Measurements from ENCODE around the gene NFATC1.

Gene NFATC1

GRCh38 chr18:79423211-79424007 lies 27.7 kb downstream of the NFATC1 start:
- no peak for DNase-seq (ENCODE audit: low spot score)

GRCh38 chr18:79424008-79424565 lies 28.4 kb downstream of the NFATC1 start:
- DNase-seq (ENCODE audit: low spot score) = no peak

DNA sequence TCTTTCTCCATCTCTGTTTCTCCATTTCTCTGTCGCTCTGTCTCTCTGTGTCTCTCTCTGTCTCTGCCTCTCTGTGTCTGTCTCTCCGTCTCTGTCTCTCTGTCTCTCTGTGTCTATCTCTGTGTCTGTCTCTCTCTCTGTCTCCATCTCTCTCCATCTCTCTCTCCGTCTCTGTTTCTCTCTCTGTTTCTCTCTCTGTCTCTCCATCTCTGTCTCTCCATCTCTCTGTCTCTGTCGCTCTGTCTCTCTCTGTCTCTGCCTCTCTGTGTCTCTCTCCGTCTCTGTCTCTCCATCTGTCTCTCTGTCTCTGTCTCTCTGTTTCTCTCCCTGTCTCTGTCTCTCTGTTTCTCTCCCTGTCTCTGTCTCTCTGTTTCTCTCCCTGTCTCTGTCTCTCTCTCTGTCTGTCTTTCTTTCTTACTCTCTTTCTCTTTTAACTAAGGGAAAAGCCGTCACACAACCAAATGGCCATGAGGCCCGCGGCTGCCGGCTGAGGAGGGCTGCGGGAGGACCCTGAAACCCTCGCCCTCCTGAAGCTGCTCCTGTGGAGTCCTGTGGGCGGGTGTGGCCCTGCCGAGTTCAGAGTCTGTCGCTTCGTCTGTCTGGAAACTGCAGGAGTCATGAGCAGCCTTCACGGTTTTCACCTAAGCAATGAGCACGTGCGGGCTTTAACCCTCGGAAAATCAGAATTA lies 29.3 kb downstream of the NFATC1 start:
- DNase-seq (ENCODE audit: low spot score) = no peak

DNA sequence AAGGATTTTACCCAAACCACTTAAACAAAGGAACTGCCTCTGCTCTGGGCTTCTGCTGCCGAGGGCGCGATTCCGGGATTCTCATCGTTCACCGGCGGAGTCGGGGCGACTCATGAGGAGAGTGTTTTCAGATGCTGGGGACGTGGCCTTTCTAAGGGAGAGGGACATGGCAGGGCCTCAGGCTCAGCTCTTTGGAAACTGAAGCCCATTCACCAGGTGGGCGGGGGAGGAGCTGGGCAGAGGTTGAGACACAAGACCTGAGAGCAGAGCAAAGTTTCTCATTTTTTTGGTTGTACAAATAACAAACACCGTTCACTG lies 29.8 kb downstream of the NFATC1 start:
- DNase-seq (ENCODE audit: low spot score) = no peak

DNA sequence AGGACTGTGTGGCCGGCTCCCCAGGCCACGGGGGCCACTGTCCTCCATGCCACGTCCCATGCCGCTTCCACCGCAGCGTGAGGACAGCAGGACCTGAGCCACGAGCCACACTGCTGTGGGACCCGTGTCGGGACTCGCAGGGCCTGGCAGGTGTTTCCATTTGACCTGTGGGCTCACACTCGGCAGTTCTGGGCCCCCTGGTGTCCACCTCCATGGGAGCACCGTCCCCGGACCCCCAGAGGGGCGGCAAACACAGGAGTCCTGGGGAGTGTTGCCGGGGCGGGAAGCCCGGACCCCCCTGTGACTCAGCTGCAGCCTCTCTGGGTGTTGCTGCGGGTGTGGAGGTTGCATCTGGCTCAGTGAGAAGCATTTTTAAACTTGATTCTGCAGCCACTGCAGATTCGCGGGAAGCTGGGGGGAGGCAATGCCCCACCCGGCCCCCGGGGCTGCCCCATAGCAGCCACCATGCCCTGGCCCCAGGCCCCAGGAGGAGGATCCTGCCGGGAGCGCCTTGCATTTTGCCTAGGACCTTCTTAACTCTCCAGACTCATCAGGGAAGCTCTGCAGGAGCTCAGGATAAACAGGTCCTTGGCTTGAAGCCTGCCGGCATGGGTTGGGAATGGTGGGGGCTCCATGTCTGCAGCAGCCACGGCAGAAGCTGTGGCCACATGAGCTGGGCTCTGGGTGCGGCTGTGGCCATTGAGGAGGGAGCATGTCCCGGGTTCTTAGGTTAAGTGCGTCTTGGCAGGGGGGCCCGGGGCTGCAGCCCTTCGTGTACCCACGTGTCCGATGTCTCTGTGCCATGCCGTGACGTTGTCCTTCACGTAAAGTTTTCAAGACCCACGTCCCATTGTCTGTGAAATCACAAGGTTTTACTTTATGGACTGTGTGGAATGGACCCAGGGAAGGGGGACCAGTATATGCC lies 30.9 kb downstream of the NFATC1 start:
- no peak for DNase-seq (ENCODE audit: low spot score)

- DNase-seq (ENCODE audit: low spot score) = no peak
Measured at GRCh38 chr18:79427368-79428225, 31.9 kb downstream of the NFATC1 start.

DNA sequence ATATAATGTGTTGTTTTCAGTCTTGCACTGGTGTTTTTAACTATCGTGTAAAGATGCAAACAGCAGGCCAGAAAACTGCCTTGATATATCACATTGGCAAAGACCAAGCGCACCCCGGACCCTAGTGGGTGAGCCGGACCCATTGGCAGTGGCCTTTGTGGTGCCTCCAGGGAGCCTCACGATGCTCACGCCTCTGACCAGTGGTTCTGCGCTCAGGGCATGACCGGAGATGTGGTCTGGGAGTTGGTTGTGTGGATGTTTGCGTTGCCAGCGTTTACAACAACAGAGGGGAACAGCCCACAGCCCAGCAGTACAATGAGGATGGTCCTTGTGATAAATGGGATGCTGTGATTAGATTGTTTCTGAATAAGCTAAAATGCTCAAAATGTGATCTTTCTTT lies 32.6 kb downstream of the NFATC1 start:
- DNase-seq (ENCODE audit: low spot score) = no peak

- DNase-seq (ENCODE audit: low spot score) = no peak
Measured at GRCh38 chr18:79429381-79429780, 33.7 kb downstream of the NFATC1 start.

- no peak for DNase-seq (ENCODE audit: low spot score)
Measured at GRCh38 chr18:79429785-79430281, 34.1 kb downstream of the NFATC1 start.

DNA sequence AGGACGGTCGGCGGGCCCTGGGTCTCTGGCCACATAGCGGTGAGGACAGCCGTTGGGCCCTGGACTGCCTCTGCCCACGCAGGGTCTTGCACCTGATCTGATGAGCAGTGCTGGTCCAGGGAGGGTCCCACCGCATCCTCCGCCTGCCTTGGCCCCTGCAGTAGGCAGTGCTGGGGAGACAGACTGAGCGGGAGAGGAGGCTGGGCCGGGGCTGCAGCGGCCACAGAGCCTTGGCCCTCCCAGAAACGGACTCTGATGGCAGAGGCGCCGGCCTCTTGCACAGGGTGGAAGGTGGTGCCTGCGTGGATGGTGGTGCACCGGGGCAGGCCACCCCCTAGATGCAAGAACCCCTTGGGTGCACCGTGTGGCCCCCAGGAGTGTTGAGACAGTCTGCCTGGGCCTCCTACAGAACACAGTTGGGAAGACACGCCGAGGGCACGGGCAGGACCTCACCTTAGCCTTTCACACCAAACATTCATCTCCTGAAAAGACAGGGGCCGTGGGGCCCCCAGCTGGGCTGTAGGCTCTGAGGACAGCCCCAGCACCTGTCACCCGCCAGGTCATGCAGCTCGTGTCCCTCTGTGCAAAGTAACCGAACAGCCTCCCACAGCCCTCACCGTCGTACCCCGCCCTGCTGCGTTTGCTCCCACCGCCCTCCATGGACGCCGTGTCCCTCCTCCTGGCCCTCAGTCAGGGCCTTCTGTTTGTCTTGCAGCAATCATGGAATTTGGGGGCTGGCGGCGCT lies 36.8 kb downstream of the NFATC1 start:
- DNase-seq (ENCODE audit: low spot score) = no peak

- no peak for DNase-seq (ENCODE audit: low spot score)
Measured at GRCh38 chr18:79433431-79433830, 37.7 kb downstream of the NFATC1 start.

DNA sequence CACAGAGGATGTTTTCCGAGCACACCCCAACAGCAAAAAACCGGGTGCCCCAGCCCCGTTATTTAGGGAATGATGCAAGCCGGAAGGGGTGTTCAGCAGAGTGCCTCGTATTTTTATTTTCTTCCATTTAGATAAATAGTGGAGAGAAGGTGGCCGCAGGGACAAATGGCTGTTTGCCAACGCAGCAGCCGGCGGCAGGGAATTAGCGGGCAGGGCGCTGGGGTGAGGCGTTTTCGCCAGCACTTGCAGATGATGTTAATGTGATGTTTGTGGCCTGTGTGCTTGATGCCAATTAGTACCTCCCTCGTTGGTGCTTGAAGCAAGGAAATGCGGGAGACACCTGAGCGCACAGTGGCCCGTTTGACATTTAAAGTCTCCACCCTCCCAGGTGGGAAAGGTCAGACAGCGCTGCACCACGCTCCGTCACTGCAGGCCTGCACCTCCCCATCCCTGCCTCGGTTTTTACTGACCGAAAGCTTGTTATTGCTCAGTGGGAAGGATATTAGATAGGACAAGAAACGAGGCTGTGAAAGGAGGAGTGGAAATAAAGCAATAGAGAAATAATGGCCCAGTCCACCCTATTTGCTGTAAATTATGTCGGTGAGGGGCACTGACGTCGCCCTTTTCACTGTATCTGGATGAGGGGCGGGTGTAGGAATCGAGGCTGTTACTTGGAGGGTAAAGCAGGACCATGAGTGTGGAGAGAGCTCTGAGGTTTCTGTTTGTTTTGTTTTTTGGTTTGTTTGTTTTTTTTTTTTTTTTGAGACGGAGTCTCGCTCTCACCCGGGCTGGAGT lies 39.1 kb downstream of the NFATC1 start:
- DNase-seq (ENCODE audit: low spot score) = no peak

GRCh38 chr18:79436556-79437275 lies 41.0 kb downstream of the NFATC1 start:
- DNase-seq (ENCODE audit: low spot score) = no peak

- no peak for DNase-seq (ENCODE audit: low spot score)
Measured at GRCh38 chr18:79438089-79438897, 42.6 kb downstream of the NFATC1 start.

DNA sequence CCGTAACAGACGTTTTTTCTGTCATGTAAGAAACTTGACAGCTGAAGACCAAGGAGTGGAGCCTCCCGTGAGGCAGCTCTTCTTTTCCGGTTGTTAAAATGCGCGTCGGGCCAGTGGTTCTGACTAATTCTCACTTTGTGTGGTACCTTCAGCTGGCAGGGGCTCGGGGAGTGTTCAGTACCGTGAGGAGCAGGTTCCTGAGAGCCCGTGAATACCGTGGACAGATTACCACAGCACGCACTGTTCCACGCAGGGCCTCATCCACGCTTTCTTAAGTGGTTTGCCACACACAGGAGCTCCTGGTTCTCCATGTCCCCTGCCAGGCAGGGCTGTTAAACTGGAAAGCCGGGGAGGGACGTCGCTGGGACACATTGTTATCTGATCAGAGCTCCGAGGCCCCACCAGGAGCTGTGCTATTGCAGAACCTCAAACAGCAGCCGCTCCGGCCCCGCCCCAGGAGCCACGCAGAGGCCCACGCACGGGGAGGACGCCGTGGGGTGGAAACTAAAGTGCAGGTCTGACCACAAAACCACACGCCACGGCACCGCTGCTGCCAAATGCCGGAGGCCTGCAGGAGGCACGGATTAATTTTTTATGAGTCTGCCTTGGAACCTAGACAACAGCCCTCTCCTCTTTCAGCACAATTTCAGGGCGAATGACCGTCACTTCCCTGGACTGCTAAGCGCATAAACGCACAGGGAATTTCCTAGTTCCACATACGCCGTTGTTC lies 43.3 kb downstream of the NFATC1 start:
- no peak for DNase-seq (ENCODE audit: low spot score)

DNA sequence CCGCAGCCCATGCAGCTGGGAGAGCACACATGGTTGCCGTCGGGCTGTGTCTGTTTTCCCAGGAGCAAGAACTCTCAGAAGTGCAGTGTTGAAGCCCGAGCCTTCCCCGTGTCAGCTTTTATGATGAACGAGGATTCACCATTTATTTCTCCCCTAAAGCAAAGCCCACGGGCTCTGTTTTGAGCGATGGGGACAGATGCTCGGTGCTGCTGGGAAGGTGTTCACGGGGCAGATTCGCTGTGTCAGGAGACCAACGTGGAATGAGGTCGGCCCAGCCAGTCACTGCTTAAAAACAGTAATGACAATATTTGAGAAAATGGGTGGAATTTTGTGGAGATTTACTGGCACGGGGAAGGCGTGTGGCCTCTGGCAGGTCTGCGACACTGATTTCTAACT lies 43.9 kb downstream of the NFATC1 start:
- DNase-seq (ENCODE audit: low spot score) = no peak

- no peak for DNase-seq (ENCODE audit: low spot score)
Measured at GRCh38 chr18:79440316-79441110, 44.8 kb downstream of the NFATC1 start.

Data from globus pallidus (tissue), 1 donor.